Gastrocnemius medialis (tissue), 4 donors: ENCODE measurements around the gene PLD2. TPM values are rescaled to one million over a fixed set of nuclear protein-coding genes. Genes with fewer than 3 reads are reported as not detected.

Experiments used
- ATAC-seq, 2 donors: fragments of 150-250 bp; one replicate each; pipeline ENCODE4 v1.9.1; 2016
- DNase-seq, 2 donors: peaks; one replicate each; pipeline ENCODE4 v3.0.0-alpha.2; 2019
- H3K27ac ChIP-seq, 4 donors: fragments of 200-600 bp; sonication (generic); 1 replicate in 1 of 4; 2 replicates in 3 of 4; pipeline ENCODE4 v1.5.1; 2016 to 2018; ENCODE audit warnings: mild to moderate bottlenecking in 2 of 4, moderate library complexity in 1 of 4
- H3K27me3 ChIP-seq, 3 donors: fragments of 200-600 bp; sonication (generic) in 2 of 3; 1 replicate in 1 of 3; 2 replicates in 2 of 3; pipeline versions ENCODE4 v1.5.1 to v1.6.0; 2016 to 2019; ENCODE audit warnings: mild to moderate bottlenecking in 1 of 3, moderate library complexity in 1 of 3
- H3K36me3 ChIP-seq, 2 donors: fragments of 200-600 bp; sonication (generic) in 1 of 2; one replicate each; pipeline ENCODE4 v1.5.1; 2017 to 2018
- H3K4me1 ChIP-seq, 2 donors: fragments of 200-600 bp; sonication (generic) in 1 of 2; one replicate each; pipeline ENCODE4 v1.5.1; 2016 to 2017; ENCODE audit warnings: mild to moderate bottlenecking in 2 of 2
- H3K4me3 ChIP-seq, 4 donors: fragments of 200-600 bp; sonication (generic) in 3 of 4; 1 replicate in 1 of 4; 2 replicates in 3 of 4; pipeline ENCODE4 v1.5.1; 2016 to 2019; ENCODE audit warnings: mild to moderate bottlenecking in 2 of 4
- H3K9me3 ChIP-seq, 3 donors: fragments of 200-600 bp; sonication (generic) in 2 of 3; 1 replicate in 1 of 3; 2 replicates in 2 of 3; pipeline ENCODE4 v1.5.1; 2016 to 2019
- CTCF ChIP-seq, 5 experiments: fragments of 450-650 bp in 3 of 5; fragments of 200-600 bp in 2 of 5; sonication (generic) in 2 of 5; IDR thresholded peaks in 4 of 5; conservative IDR thresholded peaks in 1 of 5; 1 replicate in 4 of 5; 2 replicates in 1 of 5; pipeline ENCODE4 v1.5.1; 2016 to 2019; ENCODE audit warnings: antibody characterized with exemption in 5 of 5, mild to moderate bottlenecking in 3 of 5, moderate library complexity in 3 of 5
- POLR2A ChIP-seq, 2 donors: fragments of 450-650 bp; IDR thresholded peaks; one replicate each; pipeline ENCODE4 v1.6.1; 2017; ENCODE audit warnings: antibody characterized with exemption in 2 of 2, mild to moderate bottlenecking in 2 of 2, moderate library complexity in 2 of 2
- in situ Hi-C, 4 donors: fragments of 200-750 bp; cut with MboI; loops; one replicate each; pipeline versions ENCODE4 v1.15.0 to v1.8.0; 2017; ENCODE audit warnings: low sequenced_read_pairs in 4 of 4
- intact Hi-C: fragments of 100-400 bp; cut with DNase I; formaldehyde crosslinking; loops from one replicate; pipeline ENCODE4 v1.15.1; 2023; ENCODE audit warnings: low total_unique reads
- total RNA-seq, 4 donors: library from RNA; depleted of rRNA; stranded (reverse); fragments of >200 nt; gene quantifications; one replicate each; pipeline versions ENCODE4 v1.1.0 to v1.2.3, GENCODE V29; 2016

PLD2 gene
- total RNA-seq, 4 donors from 2014 or later: 2.8 to 5.8 (median 4.2) TPM

- DNase-seq: no peak
- no peaks in the 10 kb centered on the region for H3K4me1 ChIP-seq
- peaks cover 18 to 27% (median 24%) of the 10 kb centered on the region in 3 donors for H3K27me3 ChIP-seq
- TF ChIP-seq CTCF (IDR thresholded peaks at IDR 0.05 in 4 of 5, conservative IDR thresholded peaks at IDR 0.05 in 1 of 5): no peak
- TF ChIP-seq POLR2A (IDR thresholded peaks at IDR 0.05): no peak
- intact Hi-C loops: no loop called here
- H3K27ac ChIP-seq: no peak overlapping the region
- no peaks in the 10 kb centered on the region for H3K36me3 ChIP-seq
- in situ Hi-C loops: loop anchor here in 2 of 4 donors (25.0 kb wide), 1 partner anchor 109 kb away; the partner anchor contains the start of gene C17orf107 (in 2 of the 2)
- no peak for ATAC-seq
- no peak overlapping the region for H3K4me3 ChIP-seq
- no peaks in the 10 kb centered on the region for H3K9me3 ChIP-seq
These were observed 28.8 kb upstream of the PLD2 start for GRCh38 chr17:4777969-4778760.

- H3K4me3 ChIP-seq: no peak overlapping the region
- H3K4me1 ChIP-seq: peaks cover 3 to 4% of the 10 kb centered on the region in 2 donors
- in situ Hi-C loops: loop anchor here (10.0 to 25.0 kb wide), 3 partner anchors 46 to 107 kb away; partner anchors contain the start of genes C17orf107 (in 2 of the 4), CXCL16 (in 1 of the 4), MED11 (in 1 of the 4) and ZMYND15 (in 1 of the 4)
- H3K27me3 ChIP-seq: peaks cover 36 to 47% (median 45%) of the 10 kb centered on the region in 3 donors
- H3K9me3 ChIP-seq: no peaks in the 10 kb centered on the region
- TF ChIP-seq CTCF (IDR thresholded peaks at IDR 0.05 in 4 of 5, conservative IDR thresholded peaks at IDR 0.05 in 1 of 5) (no peak), POLR2A (IDR thresholded peaks at IDR 0.05) (no peak)
- no peak overlapping the region for H3K27ac ChIP-seq
- ATAC-seq: no peak
- no peaks in the 10 kb centered on the region for H3K36me3 ChIP-seq
- intact Hi-C loops: no loop called here
- no peak for DNase-seq
These were observed 26.5 kb upstream of the PLD2 start for GRCh38 chr17:4780325-4780955.

GRCh38 chr17:4782652-4783051, 24.3 kb upstream of the PLD2 start:
- Histone ChIP-seq H3K27ac (no peak overlapping the region), H3K36me3 (no peaks in the 10 kb centered on the region), H3K4me1 (peaks cover 20 to 25% of the 10 kb centered on the region in 2 donors), H3K9me3 (no peaks in the 10 kb centered on the region), H3K4me3 (no peak overlapping the region), H3K27me3 (peaks cover 40 to 63% (median 55%) of the 10 kb centered on the region in 3 donors)
- DNase-seq (no peak), ATAC-seq (no peak)
- TF ChIP-seq CTCF (IDR thresholded peaks at IDR 0.05 in 4 of 5, conservative IDR thresholded peaks at IDR 0.05 in 1 of 5): no peak
- TF ChIP-seq POLR2A (IDR thresholded peaks at IDR 0.05): no peak
- intact Hi-C loops (no loop called here), in situ Hi-C loops (loop anchor here (10.0 to 25.0 kb wide), 3 partner anchors 48 to 105 kb away; partner anchors contain the start of genes C17orf107 (in 2 of the 4), CXCL16 (in 1 of the 4), MED11 (in 1 of the 4) and ZMYND15 (in 1 of the 4))

GRCh38 chr17:4785311-4786105, 21.4 kb upstream of the PLD2 start:
- in situ Hi-C loops: loop anchor here (5.0 to 25.0 kb wide), 4 partner anchors 51 to 102 kb away; partner anchors contain the start of genes C17orf107 (in 2 of the 4), CXCL16 (in 1 of the 4), MED11 (in 1 of the 4) and ZMYND15 (in 1 of the 4)
- Histone ChIP-seq H3K9me3 (no peaks in the 10 kb centered on the region), H3K4me1 (peaks cover 32 to 40% of the 10 kb centered on the region in 2 donors), H3K27me3 (peaks cover 36 to 59% (median 52%) of the 10 kb centered on the region in 3 donors), H3K36me3 (no peaks in the 10 kb centered on the region), H3K4me3 (peak overlapping the region; percentile 11 to 40 (median 24)), H3K27ac (no peak overlapping the region)
- DNase-seq (no peak), ATAC-seq (no peak)
- TF ChIP-seq POLR2A (IDR thresholded peaks at IDR 0.05) (no peak), CTCF (IDR thresholded peaks at IDR 0.05 in 4 of 5, conservative IDR thresholded peaks at IDR 0.05 in 1 of 5) (no peak)
- intact Hi-C loops: no loop called here
